ENCODE data around the gene PHLDB1. TPM values are rescaled to one million over a fixed set of nuclear protein-coding genes. Genes with fewer than 3 reads are reported as not detected.

Gene PHLDB1
- total and polyA plus RNA-seq, 2 of the 8 experiments (the other 6 are each of a cell fraction or from before 2014, with no cell fraction given): 53.9 to 74.8 TPM

- Histone ChIP-seq H3K18ac (ENCODE audit: extremely low read depth, low read length) (no peak overlapping the region), H4K91ac (replicated peaks; ENCODE audit: insufficient read length, low read length) (no peak overlapping the region), H3K79me2 (ENCODE audit: control insufficient read depth in 1 of 2, insufficient read depth in 2 of 2, low read length in 2 of 2) (no peaks in the 10 kb centered on the region), H3K27ac (ENCODE audit: low read depth, low read length) (no peak overlapping the region), H3K23me2 (ENCODE audit: low read depth, low read length) (no peaks in the 10 kb centered on the region), H3K9ac (replicated peaks in 1 of 4; ENCODE audit: extremely low read depth in 1 of 4, low read depth in 3 of 4, low read length in 3 of 4) (peak overlapping the region in 1 of 4 experiments; percentile 0; a peak in 1 of 7 replicates), H2BK20ac (ENCODE audit: low read length) (no peak overlapping the region), H2AK5ac (ENCODE audit: low read depth, low read length) (no peak overlapping the region), H4K20me1 (replicated peaks in 1 of 2; ENCODE audit: control insufficient read depth in 1 of 2, insufficient read depth in 2 of 2, low read length in 2 of 2) (peaks cover 0 to 6% of the 10 kb centered on the region in 2 experiments), H2AFZ (ENCODE audit: low read length) (no peak overlapping the region), H3K27me3 (replicated peaks in 1 of 4; ENCODE audit: control insufficient read depth in 3 of 4, extremely low read depth in 1 of 4, insufficient read depth in 3 of 4, low read length in 3 of 4) (no peaks in the 10 kb centered on the region), H2BK120ac (replicated peaks; ENCODE audit: low read depth, low read length) (no peak overlapping the region), H2BK5ac (ENCODE audit: low read depth, low read length) (no peak overlapping the region), H3K79me1 (ENCODE audit: low read depth, low read length) (no peaks in the 10 kb centered on the region; the same call in 1 of the 2 replicates), H4K8ac (ENCODE audit: extremely low read depth, insufficient read depth, low read length) (no peak overlapping the region), H3K4me1 (replicated peaks in 1 of 4; ENCODE audit: control insufficient read depth in 3 of 4, insufficient read depth in 4 of 4, low read length in 3 of 4) (no peaks in the 10 kb centered on the region), H2BK15ac (ENCODE audit: low read length) (no peak overlapping the region), H3K9me3 (ENCODE audit: insufficient read depth in 2 of 2, low read depth in 1 of 2, low read length in 1 of 2) (no peaks in the 10 kb centered on the region), H2BK12ac (ENCODE audit: low read depth, low read length) (no peak overlapping the region), H3K14ac (ENCODE audit: insufficient read length) (no peak overlapping the region), H3K4me2 (ENCODE audit: insufficient read depth in 1 of 2, low read depth in 2 of 2, low read length in 2 of 2) (no peak overlapping the region), H3K4ac (replicated peaks; ENCODE audit: insufficient read length, low read depth, low read length) (no peak overlapping the region), H4K5ac (ENCODE audit: insufficient read length, low read depth, low read length) (no peak overlapping the region), H3K4me3 (ENCODE audit: extremely low read depth in 1 of 4, insufficient read depth in 2 of 4, low read depth in 3 of 4, low read length in 4 of 4) (no peak overlapping the region), H3K23ac (ENCODE audit: insufficient read length) (no peak overlapping the region), H3K56ac (replicated peaks; ENCODE audit: insufficient read length, low read depth, low read length) (no peak overlapping the region), H3K36me3 (ENCODE audit: control insufficient read depth in 2 of 4, insufficient read depth in 4 of 4, low read length in 3 of 4) (peaks cover 16 to 64% (median 45%) of the 10 kb centered on the region in 4 experiments)
- 95% methylated on average over 2 of the region's 2 CpGs; no CpG with 5 or more reads in 1 of the 2 experiments for WGBS, 2 experiments (ENCODE audit: extremely low coverage in 1 of 2, insufficient coverage in 1 of 2, insufficient read length in 1 of 2, insufficient replicate concordance in 2 of 2, low coverage in 1 of 2, low lambda C conversion rate in 2 of 2, missing lambda C conversion rate in 1 of 2)
- DNase-seq (ENCODE audit: low read depth in 1 of 2, low spot score in 2 of 2): no peak
- POLR2A ChIA-PET (ENCODE audit: partially characterized antibody): no interaction called here
- CTCF ChIA-PET (ENCODE audit: partially characterized antibody): interaction anchor here (0.6 to 25.3 kb wide), 11 partner anchors 9 to 190 kb away, joined by 3 to 435 read pairs (median 4); partner anchors contain the start of gene PHLDB1
- FAIRE-seq: no peak
- TF ChIP-seq CHD1 (IDR thresholded peaks at IDR 0.05; ENCODE audit: low read depth, low read length) (no peak), HDAC6 (IDR thresholded peaks at IDR 0.05; ENCODE audit: low read depth, low read length) (no peak), ATF2 (IDR thresholded peaks at IDR 0.05; ENCODE audit: low read length) (no peak), RFX5 (IDR thresholded peaks at IDR 0.05; ENCODE audit: borderline replicate concordance, low read depth, low read length) (no peak), EZH2 (IDR thresholded peaks at IDR 0.05; ENCODE audit: low read depth, low read length, severe bottlenecking) (no peak), GABPA (IDR thresholded peaks at IDR 0.05; ENCODE audit: borderline replicate concordance, insufficient read depth, low read length) (no peak), BRCA1 (IDR thresholded peaks at IDR 0.05; ENCODE audit: low read depth, low read length) (no peak), EP300 (IDR thresholded peaks at IDR 0.05; ENCODE audit: borderline replicate concordance in 1 of 2, low read depth in 2 of 2, low read length in 2 of 2) (no peak), JUN (IDR thresholded peaks at IDR 0.05; ENCODE audit: low read depth, low read length) (no peak)
- TF ChIP-seq, protein P1, sequence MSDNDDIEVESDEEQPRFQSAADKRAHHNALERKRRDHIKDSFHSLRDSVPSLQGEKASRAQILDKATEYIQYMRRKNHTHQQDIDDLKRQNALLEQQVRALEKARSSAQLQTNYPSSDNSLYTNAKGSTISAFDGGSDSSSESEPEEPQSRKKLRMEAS (IDR thresholded peaks at IDR 0.05): no peak
Measured at GRCh38 chr11:118592616-118593367, 14.6 kb upstream of the PHLDB1 start.

All from H1 (cell line).